Measurements from ENCODE around the gene SLC6A7.
"Not testable (repeated sequence)": the region's sequence is repeated elsewhere in the genome, so short reads cannot be mapped to it uniquely, and the experiment has no call there.

Gene SLC6A7

DNA sequence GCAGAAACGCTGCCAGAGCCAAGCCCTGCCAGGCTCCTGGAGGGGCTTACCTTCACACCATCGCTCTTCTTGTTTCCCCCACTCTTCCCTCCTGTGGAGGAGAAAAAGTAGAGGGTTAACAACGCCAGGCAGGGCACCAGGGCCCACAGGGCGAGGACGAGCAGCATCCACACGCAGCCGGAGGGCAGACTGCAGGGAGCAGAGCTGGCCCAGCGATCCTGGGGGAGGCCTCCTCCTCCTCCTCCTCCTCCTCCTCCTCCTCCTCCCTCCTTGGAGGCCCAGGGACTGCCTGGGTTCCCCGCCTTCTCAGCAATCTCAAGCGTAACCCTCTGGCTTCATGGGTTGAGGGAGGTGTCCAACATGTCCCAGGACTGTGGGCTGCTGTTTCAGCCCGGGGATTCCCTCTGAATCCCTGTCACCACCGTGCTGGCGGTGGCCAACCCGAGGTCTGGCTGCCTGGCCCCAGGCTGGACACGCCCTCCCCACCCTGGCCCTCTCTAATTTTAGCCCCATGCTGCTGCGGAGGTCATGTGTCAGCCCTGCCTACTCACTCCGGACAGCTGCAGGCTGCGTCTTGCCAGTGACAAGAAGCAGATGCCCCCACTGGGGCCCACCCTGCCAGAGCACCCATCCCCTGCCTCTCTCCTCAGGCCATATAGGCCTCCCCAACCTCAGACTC is 55.4 kb downstream of the SLC6A7 start:
- DNase-seq: no peak

DNA sequence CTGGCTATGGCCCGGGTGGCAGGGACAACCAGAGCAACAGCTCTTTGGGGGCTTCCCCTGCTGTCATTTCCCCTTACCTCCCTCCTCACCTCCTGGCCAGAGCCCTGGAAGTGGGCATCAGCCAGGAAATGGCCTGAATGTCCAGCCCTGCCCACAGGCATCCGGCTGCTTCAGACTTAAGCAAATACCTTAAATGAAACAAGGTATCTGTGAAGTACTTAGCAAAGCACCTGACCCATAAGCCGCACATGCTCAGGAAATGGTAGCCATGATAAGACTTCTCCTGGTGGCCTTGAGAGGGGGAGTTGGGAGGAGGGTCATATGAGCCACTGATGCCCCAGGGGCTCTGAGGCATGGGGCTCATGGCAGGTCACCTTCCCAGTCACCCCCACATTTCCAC is 55.9 kb downstream of the SLC6A7 start:
- DNase-seq: no peak

DNA sequence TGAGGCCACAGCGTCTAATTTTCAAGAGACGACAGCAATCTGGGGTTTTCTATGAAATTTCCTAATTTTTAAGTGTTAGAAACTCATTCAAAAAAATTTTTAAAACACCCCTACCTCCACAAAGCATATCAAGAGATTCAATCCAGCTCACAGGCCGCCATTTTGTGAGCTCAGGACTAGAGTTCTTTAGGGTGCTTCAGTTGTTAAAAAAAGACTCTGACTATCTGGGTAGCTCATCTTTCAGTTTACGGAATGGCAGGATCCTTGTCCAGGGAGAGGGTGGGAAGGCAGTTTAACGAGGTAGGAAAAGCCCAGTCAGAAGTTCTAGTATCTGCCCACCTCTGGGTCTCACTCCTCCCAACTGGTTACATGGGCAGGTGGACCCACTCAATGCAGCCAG is 56.6 kb downstream of the SLC6A7 start:
- DNase-seq: no peak

DNA sequence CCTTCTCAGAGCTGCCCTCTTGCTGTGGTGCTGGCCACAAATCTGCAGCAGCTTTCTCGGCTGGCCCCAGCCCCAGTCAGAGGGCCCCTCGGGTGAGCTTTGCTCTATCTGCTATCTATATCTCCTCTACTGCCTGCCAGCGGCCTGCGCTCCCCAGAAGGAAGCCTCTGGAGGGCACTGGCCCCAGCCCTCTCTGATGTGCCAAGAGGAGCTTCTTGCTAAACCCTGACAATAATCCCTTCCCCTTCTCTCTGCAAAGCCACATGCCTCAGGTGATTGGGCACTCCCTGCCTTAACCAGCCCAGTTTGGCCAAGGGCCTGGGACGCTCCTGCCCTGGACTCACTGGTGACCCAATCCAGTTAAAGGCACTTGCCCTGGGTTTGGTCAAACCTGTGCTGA is 57.0 kb downstream of the SLC6A7 start:
- no peak for DNase-seq

DNA sequence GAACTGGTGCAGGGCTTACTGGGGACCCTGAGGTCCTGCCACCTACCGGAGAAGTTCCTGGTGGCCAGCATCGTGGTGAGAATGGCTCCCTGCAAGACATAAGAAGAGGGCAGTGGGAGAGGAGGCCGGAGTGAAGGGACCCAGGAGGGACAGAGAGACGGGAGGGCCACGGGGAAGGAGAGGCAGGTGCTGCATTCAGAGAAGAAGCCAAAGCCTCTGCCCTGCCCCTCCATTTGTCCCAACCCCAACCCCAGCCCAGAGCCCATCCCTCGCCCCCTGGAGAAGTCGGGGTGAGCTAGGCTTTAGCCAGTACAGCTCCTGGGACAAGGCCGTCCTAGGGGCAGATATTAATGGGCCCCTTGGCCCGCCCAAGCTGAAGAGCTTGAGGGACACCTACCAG is 57.9 kb downstream of the SLC6A7 start:
- DNase-seq: no peak

DNA sequence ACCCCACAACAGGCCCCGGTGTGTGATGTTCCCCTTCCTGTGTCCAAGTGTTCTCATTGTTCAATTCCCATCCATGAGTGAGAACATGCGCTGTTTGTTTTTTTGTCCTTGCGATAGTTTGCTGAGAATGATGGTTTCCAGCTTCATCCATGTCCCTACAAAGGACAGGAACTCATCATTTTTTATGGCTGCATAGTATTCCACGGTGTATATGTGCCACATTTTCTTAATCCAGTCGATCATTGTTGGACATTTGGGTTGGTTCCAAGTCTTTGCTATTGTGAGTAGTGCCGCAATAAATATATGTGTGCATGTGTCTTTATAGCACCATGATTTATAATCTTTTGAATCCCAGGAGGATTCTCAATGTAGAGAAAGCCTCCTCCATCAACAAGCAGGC is 58.6 kb downstream of the SLC6A7 start:
- DNase-seq: not testable (repeated sequence)

DNA sequence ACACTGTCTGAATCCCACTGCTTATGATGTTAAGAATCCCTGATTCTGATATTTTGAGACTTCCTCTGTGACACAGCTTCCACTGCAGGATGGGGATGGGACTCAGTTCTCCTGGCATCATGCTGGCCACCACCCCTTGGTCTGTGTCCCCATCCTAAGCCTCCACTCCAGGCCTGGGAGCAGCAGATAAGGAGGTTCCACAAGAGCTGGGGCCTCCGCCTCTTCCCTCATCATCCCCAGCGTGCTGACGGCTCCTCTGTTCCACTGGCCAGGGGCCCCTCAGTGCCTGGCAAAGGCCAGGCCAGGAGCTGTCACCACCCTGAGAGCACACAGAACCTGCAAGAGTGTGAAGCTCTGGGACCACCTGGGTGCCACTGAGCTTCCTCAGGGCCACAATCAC is 59.1 kb downstream of the SLC6A7 start:
- DNase-seq: no peak

DNA sequence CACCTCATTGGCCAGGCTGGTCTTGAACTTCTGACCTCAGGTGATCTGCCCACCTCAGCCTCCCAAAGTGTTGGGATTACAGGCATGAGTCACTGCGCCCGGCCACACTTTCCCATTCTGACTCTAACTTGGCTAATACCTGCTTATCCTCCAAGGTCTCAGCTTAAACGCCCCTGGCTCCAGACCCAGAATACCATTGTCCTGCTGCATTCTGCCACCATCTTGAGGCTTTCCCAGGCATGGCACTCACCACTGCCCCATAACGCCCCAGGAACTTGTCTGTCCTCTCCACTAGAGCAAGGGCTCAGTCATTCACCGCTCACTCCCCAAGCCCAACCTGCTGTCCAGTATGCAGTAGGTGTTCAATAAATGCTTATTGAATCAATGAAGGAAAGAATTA is 59.9 kb downstream of the SLC6A7 start:
- no peak for DNase-seq

DNA sequence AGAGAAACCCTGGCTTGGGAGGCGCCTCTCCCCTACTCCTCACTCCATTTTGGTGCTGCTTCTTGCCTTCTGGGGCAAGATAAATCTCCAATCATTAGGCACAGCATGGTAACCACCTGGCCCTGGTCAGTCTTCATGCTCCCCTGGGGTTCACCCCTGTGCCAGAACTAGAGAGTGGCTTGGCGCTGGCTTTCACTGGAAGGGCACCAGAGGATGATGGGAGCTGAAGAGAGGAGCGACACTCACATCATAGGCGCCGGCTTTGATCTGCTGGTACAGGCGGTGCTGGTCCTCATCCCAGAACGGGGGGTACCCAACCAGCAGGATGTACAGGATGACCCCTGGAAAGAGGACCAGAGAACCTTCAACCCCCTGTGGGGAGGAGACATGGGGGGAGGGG is 61.6 kb downstream of the SLC6A7 start:
- DNase-seq: no peak

DNA sequence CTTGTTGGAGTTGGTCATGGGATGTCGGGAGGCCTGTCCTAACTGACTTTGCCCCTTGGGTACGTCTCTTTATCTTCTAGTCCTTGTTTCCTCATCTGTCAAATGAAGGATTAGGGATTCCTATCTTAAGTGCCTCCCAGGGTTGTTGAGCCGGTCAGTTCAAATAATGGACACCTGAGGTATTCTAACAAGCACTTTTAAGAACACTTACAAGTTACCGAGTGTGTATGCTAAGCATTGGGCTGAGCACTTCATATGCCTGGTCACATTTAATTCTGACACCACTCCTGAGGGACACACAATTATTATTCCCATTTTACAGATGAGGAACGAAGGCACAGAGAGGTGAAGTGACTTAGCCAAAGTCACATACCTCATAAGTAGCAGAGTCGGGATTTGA is 62.6 kb downstream of the SLC6A7 start:
- DNase-seq: no peak

DNA sequence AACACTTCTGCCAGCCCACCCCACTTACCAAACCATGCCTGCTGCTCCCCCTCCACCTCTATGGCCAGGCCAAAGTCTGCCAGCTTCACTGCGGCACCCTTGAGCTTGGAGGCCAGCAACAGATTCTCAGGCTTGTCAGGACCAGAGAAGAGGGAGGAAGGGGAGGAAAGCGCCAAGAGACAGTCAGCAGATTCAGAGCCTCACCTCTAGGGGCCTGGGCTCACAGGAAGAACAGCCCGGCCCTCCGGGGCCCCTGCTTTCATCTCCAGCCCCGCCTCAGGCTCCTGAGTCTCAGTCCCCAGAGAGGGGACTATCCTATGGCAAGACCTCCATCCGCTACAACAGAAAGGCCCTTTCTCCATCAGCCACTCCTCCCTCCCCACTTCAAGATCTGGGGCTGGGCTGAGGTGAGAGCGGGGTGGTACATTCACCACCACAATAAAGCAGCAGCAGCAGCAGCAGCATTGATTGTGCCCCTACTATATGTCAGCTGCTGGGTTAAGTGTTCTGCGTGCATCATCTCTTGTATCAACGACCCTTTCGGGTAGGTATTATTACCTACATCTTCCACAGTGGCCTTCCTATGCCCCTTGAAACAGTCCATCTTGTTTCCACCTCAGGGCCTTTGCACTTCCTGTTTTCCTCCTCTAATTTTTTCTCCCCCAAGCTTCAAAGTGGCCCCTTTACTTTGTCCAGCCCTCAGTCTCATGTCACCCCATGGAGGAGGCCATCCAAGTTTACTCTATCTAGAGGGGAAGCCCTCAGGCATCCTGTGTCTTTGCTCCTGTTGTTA is 63.8 kb downstream of the SLC6A7 start:
- DNase-seq: no peak

DNA sequence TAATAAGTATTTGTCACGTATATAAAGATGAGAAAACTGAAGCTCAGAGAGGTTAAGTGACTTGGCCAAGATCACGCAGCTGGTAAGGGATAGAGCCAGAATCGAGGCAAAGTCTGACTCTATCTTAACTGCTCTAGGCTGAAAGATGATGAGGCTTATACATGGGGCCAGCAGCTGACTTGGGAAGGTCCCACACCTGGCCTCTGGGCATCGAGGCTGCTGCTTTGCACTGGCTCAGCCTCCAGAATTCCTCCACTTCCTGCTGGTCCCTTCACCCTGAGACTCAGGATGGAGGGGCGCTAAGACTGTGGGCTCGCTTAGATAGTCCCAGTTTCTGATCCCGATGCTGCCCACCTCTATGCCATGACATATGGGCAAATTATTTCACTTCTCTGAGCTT is 64.5 kb downstream of the SLC6A7 start:
- no peak for DNase-seq

DNA sequence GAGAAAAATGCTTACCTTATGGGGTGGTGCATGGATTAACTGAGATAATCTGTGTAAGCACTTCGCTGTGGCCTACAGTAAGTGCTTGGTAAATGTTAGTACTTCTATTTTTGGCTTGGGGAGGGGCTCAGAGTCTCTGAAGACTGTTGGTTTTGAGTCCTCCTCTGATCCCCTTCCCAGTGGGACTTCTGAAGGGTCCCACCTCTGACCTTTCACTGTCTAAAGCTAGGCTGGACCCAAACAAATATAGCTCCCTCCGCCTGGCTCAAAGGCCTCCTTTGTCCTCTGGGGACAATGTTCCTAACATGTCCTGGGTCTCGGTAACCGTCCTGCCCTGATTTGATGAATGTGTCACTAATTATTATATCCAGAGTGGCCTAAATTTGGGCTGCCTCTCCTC is 64.9 kb downstream of the SLC6A7 start:
- DNase-seq: no peak

DNA sequence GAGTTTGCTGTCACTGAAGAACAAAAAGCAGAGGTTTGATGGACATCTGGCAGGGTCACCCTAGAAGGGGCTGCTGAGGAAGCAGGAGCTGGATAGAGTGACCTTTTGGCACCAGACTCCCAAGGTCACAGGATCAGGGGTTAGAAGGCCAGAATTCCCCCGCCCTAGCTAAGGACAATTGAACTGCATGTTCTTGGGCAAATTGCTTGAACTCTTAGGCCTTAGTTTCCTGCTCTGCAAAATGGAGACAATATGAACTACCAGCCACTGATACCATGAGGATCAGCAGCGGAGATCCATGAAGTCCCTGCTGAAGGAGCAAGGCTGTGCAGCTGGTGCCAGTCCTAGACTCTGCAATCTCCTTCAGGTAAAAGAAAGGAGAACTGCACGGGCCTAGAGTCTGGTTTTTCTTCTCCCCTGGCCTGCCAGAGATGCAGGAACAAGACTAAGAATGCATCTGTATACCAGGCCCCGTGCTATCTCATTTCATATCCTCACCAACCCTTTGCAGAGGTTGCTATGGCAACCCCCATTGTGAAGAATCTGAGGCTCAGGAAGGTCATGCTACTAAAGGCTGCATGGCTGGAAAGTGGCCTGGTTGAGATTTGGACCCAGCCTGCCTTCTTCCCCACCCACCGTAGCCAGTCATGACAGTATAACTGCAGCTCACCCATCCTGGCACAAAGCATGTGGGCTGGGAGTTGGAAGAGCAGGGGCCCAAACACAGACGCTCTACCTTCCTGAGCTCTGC is 66.0 kb downstream of the SLC6A7 start:
- no peak for DNase-seq

DNA sequence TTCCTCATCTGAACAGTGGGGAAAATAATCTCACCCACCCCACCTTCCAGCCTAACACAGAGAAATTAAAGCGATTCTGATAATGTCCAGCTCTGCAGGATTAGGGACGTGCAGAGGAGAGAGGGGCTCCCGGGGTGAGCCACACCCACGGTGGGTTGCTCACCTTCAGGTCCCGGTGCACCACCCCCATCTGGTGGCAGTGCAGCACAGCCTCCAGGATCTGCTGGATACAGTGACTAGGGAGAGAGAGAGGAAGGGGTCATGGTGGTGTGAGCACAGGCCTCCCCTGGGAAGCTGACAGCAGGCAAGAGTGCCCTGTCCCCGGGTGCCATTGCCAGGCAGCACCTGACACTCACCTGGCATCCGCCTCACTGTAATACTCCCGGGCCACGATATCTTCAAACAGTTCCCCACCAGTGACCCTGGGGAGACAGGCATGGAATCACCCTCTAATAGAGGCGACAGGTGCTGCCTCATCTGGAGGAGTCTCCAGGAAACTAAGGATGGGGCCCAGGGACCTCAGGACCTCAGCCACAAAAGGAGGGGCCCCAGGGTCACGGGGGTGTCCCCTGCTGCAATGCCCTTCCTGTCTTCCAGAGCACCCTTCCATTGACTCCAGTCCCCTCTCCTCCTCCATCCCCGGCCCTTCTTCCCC is 66.7 kb downstream of the SLC6A7 start:
- no peak for DNase-seq

DNA sequence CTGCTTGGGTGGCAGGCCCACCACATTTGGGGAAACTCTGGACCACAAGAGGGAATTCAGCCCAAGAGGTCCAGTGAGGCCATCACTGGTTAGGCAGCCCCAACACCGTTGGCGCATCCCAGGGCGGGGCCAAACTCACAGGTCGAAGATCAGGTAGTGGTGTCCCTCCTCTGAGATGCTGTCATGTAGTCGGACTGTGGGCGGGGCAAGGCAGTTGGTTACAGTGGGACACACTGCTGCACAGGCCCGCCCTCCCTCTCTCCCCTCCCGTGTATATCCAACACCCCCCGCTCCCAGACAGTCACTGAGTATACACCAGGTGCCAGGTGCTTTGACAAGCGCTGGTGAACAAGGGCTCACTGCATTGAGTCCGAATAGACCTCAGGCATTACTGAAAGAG is 67.6 kb downstream of the SLC6A7 start:
- DNase-seq: no peak

DNA sequence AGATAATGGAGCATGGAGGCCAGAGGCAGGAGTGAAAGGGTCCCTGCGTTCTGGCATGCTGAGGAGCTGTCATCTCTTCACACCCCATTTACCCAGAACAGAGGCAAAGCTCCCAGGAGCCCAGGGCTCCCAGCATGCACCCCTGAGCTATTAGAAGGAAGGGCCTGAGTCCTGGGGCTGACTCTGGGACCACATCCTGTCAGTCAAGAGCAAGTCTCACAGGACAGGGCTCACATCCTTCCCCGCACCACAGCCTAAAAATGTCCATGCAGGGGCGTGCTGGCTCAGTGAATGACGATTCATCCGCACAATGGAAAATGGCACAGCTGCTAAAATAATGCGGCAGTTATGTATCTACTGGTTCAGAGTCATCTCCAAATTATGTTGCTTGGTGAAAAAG is 68.3 kb downstream of the SLC6A7 start:
- no peak for DNase-seq
